NCI-H510A treated with DMSO at 0.1 percent for 48 hours (cell line): ENCODE measurements around the gene ABHD16A.
A peak's percentile ranks its signal among the peaks of the same experiment; 100 is the strongest.

Experiments
- DNase-seq: peaks from one replicate; lab custom pipeline; 2025; lab: John Stamatoyannopoulos, UW

Gene ABHD16A

GRCh38 chr6:31689249-31690110 is 13.6 kb downstream of the ABHD16A start:
- no peak for DNase-seq

GRCh38 chr6:31687860-31688693 is 15.0 kb downstream of the ABHD16A start:
- no peak for DNase-seq

GRCh38 chr6:31687321-31687720 is 15.8 kb downstream of the ABHD16A start:
- no peak for DNase-seq

- no peak for DNase-seq
These were observed 16.6 kb downstream of the ABHD16A start for GRCh38 chr6:31686483-31686882.

- peak; percentile 22 for DNase-seq
These were observed 19.5 kb downstream of the ABHD16A start for GRCh38 chr6:31683591-31683990.

- peak; percentile 77 for DNase-seq
These were observed 21.9 kb downstream of the ABHD16A start for GRCh38 chr6:31681135-31681671.

GRCh38 chr6:31680226-31681134 is 22.6 kb downstream of the ABHD16A start, which contains the start of gene LY6G5C:
Gene LY6G5C (minus strand): TSS chr6:31681067. CDS start chr6:31680373, 694 bp downstream.
- peak; percentile 96 for DNase-seq

- no peak for DNase-seq
These were observed 25.2 kb downstream of the ABHD16A start for GRCh38 chr6:31677955-31678354.

GRCh38 chr6:31676904-31677303 is 26.2 kb downstream of the ABHD16A start:
- DNase-seq: no peak

GRCh38 chr6:31676322-31676903 is 26.7 kb downstream of the ABHD16A start:
- no peak for DNase-seq

- no peak for DNase-seq
These were observed 33.4 kb downstream of the ABHD16A start, which contains the start of gene LY6G5B for GRCh38 chr6:31669676-31670075. Gene LY6G5B (plus strand): TSS chr6:31669976. CDS start chr6:31670951, 975 bp downstream.

- DNase-seq: no peak
These were observed 36.7 kb downstream of the ABHD16A start for GRCh38 chr6:31666337-31666965.

GRCh38 chr6:31665501-31666336 is 37.4 kb downstream of the ABHD16A start, which contains the start of gene CSNK2B:
Gene CSNK2B (plus strand): TSS chr6:31666080. CDS start chr6:31666832, 752 bp downstream.
- DNase-seq: peak; percentile 97

GRCh38 chr6:31664790-31665500 is 38.2 kb downstream of the ABHD16A start, which contains the start of gene GPANK1:
Gene GPANK1 (minus strand): TSS chr6:31664997. CDS start chr6:31664478, 519 bp downstream.
- peak; percentile 95 for DNase-seq

GRCh38 chr6:31663961-31664789 is 38.9 kb downstream of the ABHD16A start:
- no peak for DNase-seq

GRCh38 chr6:31663126-31663960 is 39.8 kb downstream of the ABHD16A start:
- DNase-seq: no peak
